Sigmoid colon (tissue), 7 donors: ENCODE results near the gene BRS3. TPM values are rescaled to one million over a fixed set of nuclear protein-coding genes. Genes with fewer than 3 reads are reported as not detected.

ENCODE experiments used
- DNase-seq: peaks from one replicate; pipeline ENCODE4 v3.0.0-alpha.2; 2019
- H3K27ac ChIP-seq, 4 donors: fragments of 200-600 bp; sonication (generic); one replicate each; pipeline ENCODE4 v1.5.1; 2016 to 2019; ENCODE audit warnings: mild to moderate bottlenecking in 1 of 4
- H3K27me3 ChIP-seq, 3 donors: fragments of 200-600 bp; sonication (generic); one replicate each; pipeline ENCODE4 v1.5.1; 2019; ENCODE audit warnings: mild to moderate bottlenecking in 1 of 3
- H3K36me3 ChIP-seq, 4 donors: fragments of 200-600 bp; sonication (generic); one replicate each; pipeline ENCODE4 v1.5.1; 2016 to 2019
- H3K4me1 ChIP-seq, 4 donors: fragments of 200-600 bp; sonication (generic); one replicate each; pipeline ENCODE4 v1.5.1; 2017 to 2019
- H3K4me3 ChIP-seq, 4 donors: fragments of 200-600 bp; sonication (generic); one replicate each; pipeline ENCODE4 v1.5.1; 2017 to 2019; ENCODE audit warnings: mild to moderate bottlenecking in 2 of 4, moderate library complexity in 1 of 4
- H3K9me3 ChIP-seq, 4 donors: fragments of 200-600 bp in 3 of 4; sonication (generic) in 3 of 4; one replicate each; pipeline versions ENCODE4 v1.5.1 to v1.6.1; 2013 to 2019
- EP300 ChIP-seq, 4 donors: sonication (generic); formaldehyde crosslinking; IDR thresholded peaks; one replicate each; pipeline ENCODE4 v1.6.1; 2017; ENCODE audit warnings: antibody characterized with exemption in 4 of 4
- POLR2A ChIP-seq, 2 donors: fragments of 450-650 bp; IDR thresholded peaks; one replicate each; pipeline ENCODE4 v1.6.1; 2016; ENCODE audit warnings: antibody characterized with exemption in 2 of 2, mild to moderate bottlenecking in 2 of 2, moderate library complexity in 2 of 2
- POLR2AphosphoS5 ChIP-seq, 4 donors: sonication (generic); formaldehyde crosslinking; IDR thresholded peaks; one replicate each; pipeline ENCODE4 v1.6.1; 2017; ENCODE audit warnings: antibody characterized with exemption in 4 of 4
- WGBS, 2 donors: extraction: QIAGEN DNeasy Blood & Tissue Kit; methylation state at CpG; one replicate each; pipeline ENCODE4 v1.1.7; 2013; 5-methylcytosine and 5-hydroxymethylcytosine counted together
- intact Hi-C: fragments of 100-400 bp; cut with DNase I; formaldehyde crosslinking; loops from one replicate; pipeline ENCODE4 v1.15.1; 2023
- polyA plus RNA-seq, 3 donors: library from polyadenylated mRNA; stranded (reverse); fragments of 200-250 nt; gene quantifications; one replicate each; pipeline ENCODE4 v1.2.3, GENCODE V29; 2013
- total RNA-seq, 4 donors: library from RNA; depleted of rRNA; stranded (reverse); fragments of >200 nt; gene quantifications; one replicate each; pipeline ENCODE4 v1.1.0, GENCODE V29; 2016
- TF ChIP-seq, protein P1 (sequence below), 4 experiments: fragments of 450-650 bp in 3 of 4; fragments of 200-600 bp in 1 of 4; IDR thresholded peaks; one replicate each; pipeline ENCODE4 v1.5.1; 2016 to 2019; ENCODE audit warnings: antibody characterized with exemption in 4 of 4, mild to moderate bottlenecking in 3 of 4, moderate library complexity in 2 of 4
- donor health status: healthy with polysubstance abuse.
- donor health status: Bipolar disorder and iron deficiency.
- donor health status: healthy.

Gene BRS3
- total and polyA plus RNA-seq, 7 donors, result not detected

DNA sequence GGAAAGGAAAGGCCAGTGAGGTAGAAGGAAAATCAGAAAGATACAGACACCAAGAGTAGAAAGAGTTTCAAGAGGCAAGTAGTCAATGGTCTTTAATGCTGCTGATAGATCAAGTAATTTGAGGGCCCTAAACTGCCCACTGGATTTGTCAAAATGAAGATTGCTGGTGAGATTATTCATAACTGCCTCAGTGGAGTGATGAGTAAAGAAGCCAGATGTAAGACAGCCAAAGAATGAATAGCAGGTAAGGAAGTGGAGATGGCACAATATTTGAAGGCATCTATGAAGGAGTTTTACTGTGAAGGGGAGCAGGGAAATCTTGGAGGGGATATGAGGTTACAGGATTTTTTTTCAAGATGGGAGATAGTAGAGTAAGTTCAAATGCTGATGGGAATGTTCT, 39.8 kb upstream of the BRS3 start:
- no peaks in the 10 kb centered on the region for H3K9me3 ChIP-seq
- intact Hi-C loops, result no loop called here
- no peaks in the 10 kb centered on the region for H3K4me1 ChIP-seq
- no peaks in the 10 kb centered on the region for H3K36me3 ChIP-seq
- no peak overlapping the region for H3K27ac ChIP-seq
- no peaks in the 10 kb centered on the region for H3K27me3 ChIP-seq
- TF ChIP-seq POLR2AphosphoS5 (IDR thresholded peaks at IDR 0.05) (no peak), EP300 (IDR thresholded peaks at IDR 0.05) (no peak), POLR2A (IDR thresholded peaks at IDR 0.05) (no peak)
- TF ChIP-seq, protein P1, sequence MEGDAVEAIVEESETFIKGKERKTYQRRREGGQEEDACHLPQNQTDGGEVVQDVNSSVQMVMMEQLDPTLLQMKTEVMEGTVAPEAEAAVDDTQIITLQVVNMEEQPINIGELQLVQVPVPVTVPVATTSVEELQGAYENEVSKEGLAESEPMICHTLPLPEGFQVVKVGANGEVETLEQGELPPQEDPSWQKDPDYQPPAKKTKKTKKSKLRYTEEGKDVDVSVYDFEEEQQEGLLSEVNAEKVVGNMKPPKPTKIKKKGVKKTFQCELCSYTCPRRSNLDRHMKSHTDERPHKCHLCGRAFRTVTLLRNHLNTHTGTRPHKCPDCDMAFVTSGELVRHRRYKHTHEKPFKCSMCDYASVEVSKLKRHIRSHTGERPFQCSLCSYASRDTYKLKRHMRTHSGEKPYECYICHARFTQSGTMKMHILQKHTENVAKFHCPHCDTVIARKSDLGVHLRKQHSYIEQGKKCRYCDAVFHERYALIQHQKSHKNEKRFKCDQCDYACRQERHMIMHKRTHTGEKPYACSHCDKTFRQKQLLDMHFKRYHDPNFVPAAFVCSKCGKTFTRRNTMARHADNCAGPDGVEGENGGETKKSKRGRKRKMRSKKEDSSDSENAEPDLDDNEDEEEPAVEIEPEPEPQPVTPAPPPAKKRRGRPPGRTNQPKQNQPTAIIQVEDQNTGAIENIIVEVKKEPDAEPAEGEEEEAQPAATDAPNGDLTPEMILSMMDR (IDR thresholded peaks at IDR 0.05), result no peak
- DNase-seq, result no peak
- H3K4me3 ChIP-seq, result no peak overlapping the region

DNA sequence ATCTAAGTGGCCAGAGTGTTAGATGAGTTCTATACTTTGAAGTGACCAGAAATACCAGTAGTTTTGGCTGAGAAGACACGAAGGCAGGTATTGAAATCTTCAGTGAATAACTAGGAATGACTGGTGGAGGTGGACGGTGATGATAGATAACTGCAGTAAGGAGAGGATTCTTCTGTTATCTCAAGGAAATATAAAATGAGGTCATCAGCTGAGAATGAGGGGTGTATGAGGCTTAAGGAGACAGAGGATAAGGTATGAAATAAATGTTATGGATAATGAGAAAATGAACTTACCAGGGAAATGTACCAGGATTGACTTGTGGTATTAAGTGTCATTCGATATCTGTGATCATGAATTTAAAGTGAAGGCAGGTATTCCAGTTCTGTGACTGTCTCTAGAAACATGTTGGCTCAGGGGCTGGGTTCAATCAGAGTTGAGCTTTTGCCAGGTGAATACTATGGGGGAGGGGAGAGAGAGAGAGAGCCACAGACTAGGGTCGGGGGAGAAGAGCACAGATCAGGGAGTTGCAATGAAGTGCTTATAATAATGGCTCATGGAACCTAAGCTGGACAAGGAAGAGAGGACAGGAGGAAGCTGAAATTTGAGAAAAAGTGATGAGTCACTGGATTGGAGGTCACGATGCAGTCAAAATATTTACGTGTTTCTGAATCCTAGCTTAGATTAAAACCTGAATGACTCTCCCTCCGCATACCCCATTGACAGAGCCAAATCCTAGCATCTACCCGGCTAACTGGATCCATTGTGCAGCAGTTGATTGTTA, 37.5 kb upstream of the BRS3 start:
- Histone ChIP-seq H3K4me1 (no peaks in the 10 kb centered on the region), H3K4me3 (no peak overlapping the region), H3K27me3 (no peaks in the 10 kb centered on the region), H3K9me3 (no peaks in the 10 kb centered on the region), H3K36me3 (no peaks in the 10 kb centered on the region), H3K27ac (no peak overlapping the region)
- WGBS, 2 donors, result 53 to 58% methylated on average over 8 of the region's 8 CpGs
- intact Hi-C loops, result no loop called here
- no peak for TF ChIP-seq POLR2A (IDR thresholded peaks at IDR 0.05)
- TF ChIP-seq EP300 (IDR thresholded peaks at IDR 0.05), result no peak
- no peak for DNase-seq

DNA sequence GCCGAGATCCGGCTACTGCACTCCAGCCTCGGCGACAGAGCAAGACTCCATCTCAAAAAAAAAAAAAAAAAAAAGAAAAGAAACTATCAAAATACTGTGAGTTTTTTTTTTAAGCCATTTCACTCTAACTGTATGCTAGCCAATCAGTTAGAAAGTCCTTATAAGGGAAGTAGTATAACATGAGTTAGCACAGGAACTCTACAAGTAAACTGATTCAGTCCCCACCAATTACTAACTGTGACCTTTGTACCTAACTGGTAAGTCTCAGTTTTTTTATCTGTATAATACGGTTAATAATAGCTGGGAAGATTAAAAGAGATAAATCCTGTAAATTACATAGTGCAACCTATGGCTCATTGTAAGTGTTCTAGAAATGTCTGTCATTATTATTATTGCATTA, 35.1 kb upstream of the BRS3 start:
- Histone ChIP-seq H3K27ac (no peak overlapping the region), H3K9me3 (no peaks in the 10 kb centered on the region), H3K4me1 (no peaks in the 10 kb centered on the region), H3K36me3 (no peaks in the 10 kb centered on the region), H3K4me3 (no peak overlapping the region), H3K27me3 (no peaks in the 10 kb centered on the region)
- no peak for DNase-seq
- TF ChIP-seq EP300 (IDR thresholded peaks at IDR 0.05) (no peak), POLR2AphosphoS5 (IDR thresholded peaks at IDR 0.05) (no peak), POLR2A (IDR thresholded peaks at IDR 0.05) (no peak)
- TF ChIP-seq, protein P1 (IDR thresholded peaks at IDR 0.05), result no peak
- 75 to 91% methylated on average over 5 of the region's 5 CpGs for WGBS, 2 donors
- intact Hi-C loops, result no loop called here

DNA sequence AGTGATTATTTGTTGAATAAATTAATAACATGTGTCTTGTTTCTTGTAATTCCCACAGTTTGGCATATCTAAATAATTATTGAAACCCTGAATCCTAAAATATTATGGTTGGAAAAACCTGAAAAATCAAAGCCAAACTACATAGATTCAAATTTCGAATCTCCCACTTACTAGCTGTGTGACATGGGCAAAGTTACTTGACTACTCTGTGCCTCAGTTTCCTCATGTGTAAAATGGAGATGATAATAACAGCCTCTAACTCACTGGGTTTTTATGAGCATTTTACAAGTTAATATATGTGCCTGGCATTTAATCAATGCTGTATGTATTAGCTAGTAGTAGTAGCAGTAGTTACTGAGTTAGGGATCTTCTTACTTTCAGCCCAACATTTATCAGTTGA, 34.6 kb upstream of the BRS3 start:
- H3K27me3 ChIP-seq, result no peaks in the 10 kb centered on the region
- H3K4me3 ChIP-seq, result no peak overlapping the region
- intact Hi-C loops, result no loop called here
- no peaks in the 10 kb centered on the region for H3K9me3 ChIP-seq
- 84 to 88% methylated on average over 1 of the region's 1 CpG for WGBS, 2 donors
- TF ChIP-seq POLR2A (IDR thresholded peaks at IDR 0.05) (no peak), EP300 (IDR thresholded peaks at IDR 0.05) (no peak), POLR2AphosphoS5 (IDR thresholded peaks at IDR 0.05) (no peak)
- TF ChIP-seq, protein P1 (IDR thresholded peaks at IDR 0.05), result no peak
- H3K4me1 ChIP-seq, result no peaks in the 10 kb centered on the region
- DNase-seq, result no peak
- H3K27ac ChIP-seq, result no peak overlapping the region
- H3K36me3 ChIP-seq, result no peaks in the 10 kb centered on the region

DNA sequence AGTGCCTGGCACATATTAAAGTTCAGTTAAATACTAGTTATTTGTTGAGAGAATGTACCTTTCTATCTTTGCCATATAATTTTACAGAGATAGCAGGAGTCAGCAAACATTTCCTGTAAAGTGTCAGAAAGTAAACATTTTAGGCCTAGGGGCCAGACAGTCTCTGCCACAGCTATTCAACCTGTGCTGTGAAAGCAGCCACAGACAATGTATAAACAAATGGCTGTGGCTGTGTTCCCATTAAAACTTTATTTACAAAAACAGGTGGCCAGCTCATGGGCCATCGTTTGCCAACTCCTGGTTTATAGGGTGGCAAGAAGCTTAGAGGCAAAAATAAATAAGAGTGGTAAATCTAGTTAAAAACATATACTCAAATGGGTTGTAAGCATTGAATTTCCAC, 34.0 kb upstream of the BRS3 start:
- Histone ChIP-seq H3K27ac (no peak overlapping the region), H3K36me3 (no peaks in the 10 kb centered on the region), H3K27me3 (no peaks in the 10 kb centered on the region), H3K9me3 (no peaks in the 10 kb centered on the region), H3K4me3 (no peak overlapping the region), H3K4me1 (no peaks in the 10 kb centered on the region)
- 11 to 41% methylated on average over 1 of the region's 1 CpG for whole genome bisulfite sequencing, 2 donors
- DNase-seq, result no peak
- intact Hi-C loops, result no loop called here
- TF ChIP-seq POLR2AphosphoS5 (IDR thresholded peaks at IDR 0.05), result no peak
- TF ChIP-seq, protein P1 (IDR thresholded peaks at IDR 0.05), result no peak
